WTC11 (cell line): ENCODE results near the gene AKAP13. TPM values are rescaled to one million over a fixed set of nuclear protein-coding genes. Genes with fewer than 3 reads are reported as not detected.

ENCODE experiments used
- ATAC-seq: fragments of 200-7000 bp; cut with Tn5 transposase; 2 replicates; pipeline ENCODE4 v1.10.0; 2021; ENCODE audit warnings: mild to moderate bottlenecking, moderate library complexity
- CTCF ChIA-PET: fragments of 300-600 bp; sonication (Branson Sonifier 250); formaldehyde crosslinking; loops from one replicate; lab custom pipeline; 2021; ENCODE audit warnings: antibody characterized with exemption; lab: Charles Lee
- POLR2A ChIA-PET: fragments of 350-600 bp; sonication (Branson Sonifier 250); formaldehyde crosslinking; loops from one replicate; lab custom pipeline; 2021; ENCODE audit warnings: antibody characterized with exemption; lab: Charles Lee
- DNase-seq: peaks from one replicate; pipeline ENCODE4 v3.0.0; 2021; ENCODE audit warnings: low spot score
- H3K27ac Mint-ChIP-seq: 2 replicates; pipeline ENCODE4 v1.8.0; 2021; ENCODE audit warnings: mixed read lengths
- H3K27me3 Mint-ChIP-seq: 2 replicates; pipeline ENCODE4 v1.8.0; 2021; ENCODE audit warnings: low read depth, mild to moderate bottlenecking, moderate library complexity, mixed read lengths
- H3K36me3 Mint-ChIP-seq: 2 replicates; pipeline ENCODE4 v1.8.0; 2021; ENCODE audit warnings: mixed read lengths
- H3K4me1 Mint-ChIP-seq: 2 replicates; pipeline ENCODE4 v1.8.0; 2022; ENCODE audit warnings: mixed read lengths
- H3K4me3 Mint-ChIP-seq: 2 replicates; pipeline ENCODE4 v1.8.0; 2021; ENCODE audit warnings: mild to moderate bottlenecking, moderate library complexity, mixed read lengths
- H3K9me3 Mint-ChIP-seq: 2 replicates; pipeline ENCODE4 v1.8.0; 2021; ENCODE audit warnings: mixed read lengths
- CREM ChIP-seq: sonication (generic); formaldehyde crosslinking; IDR thresholded peaks from 2 replicates; pipeline ENCODE4 v1.8.1; 2022; ENCODE audit warnings: mild to moderate bottlenecking, missing genetic modification reagents, moderate library complexity
- HMGA2 ChIP-seq: fragments of 250-450 bp; sonication (Bioruptor Pico); IDR thresholded peaks from 2 replicates; pipeline ENCODE4 v1.4.0; 2021; ENCODE audit warnings: mild to moderate bottlenecking, moderate library complexity
- JAZF1 ChIP-seq: fragments of 250-450 bp; sonication (Bioruptor Pico); IDR thresholded peaks from 2 replicates; pipeline ENCODE4 v1.9.0; 2021; ENCODE audit warnings: moderate library complexity, mild to moderate bottlenecking, inconsistent platforms
- NR1H2 ChIP-seq: sonication (generic); formaldehyde crosslinking; IDR thresholded peaks from 2 replicates; pipeline ENCODE4 v1.9.0; 2021; ENCODE audit warnings: mild to moderate bottlenecking, moderate library complexity, missing genetic modification reagents
- PRRX2 ChIP-seq: fragments of 250-450 bp; sonication (Bioruptor Pico); IDR thresholded peaks from 2 replicates; pipeline ENCODE4 v1.8.0; 2021; ENCODE audit warnings: mild to moderate bottlenecking
- TEAD1 ChIP-seq: sonication (generic); formaldehyde crosslinking; IDR thresholded peaks from 2 replicates; pipeline ENCODE4 v1.8.0; 2022; ENCODE audit warnings: mild to moderate bottlenecking, missing genetic modification reagents
- ZNF219 ChIP-seq: sonication (generic); formaldehyde crosslinking; IDR thresholded peaks from 2 replicates; pipeline ENCODE4 v1.8.0; 2023; ENCODE audit warnings: missing genetic modification reagents, mild to moderate bottlenecking, borderline replicate concordance
- total RNA-seq: library from RNA; stranded (reverse); gene quantifications from 3 replicates; pipeline ENCODE4 v1.2.3, GENCODE V29; 2021
- TF ChIP-seq, protein P1 (sequence below): sonication (generic); formaldehyde crosslinking; IDR thresholded peaks from 2 replicates; pipeline ENCODE4 v1.8.0; 2022; ENCODE audit warnings: mild to moderate bottlenecking, missing genetic modification reagents
- TF ChIP-seq, protein P2 (sequence below): sonication (generic); formaldehyde crosslinking; IDR thresholded peaks from 2 replicates; pipeline ENCODE4 v1.8.1; 2023; ENCODE audit warnings: mild to moderate bottlenecking, moderate library complexity, missing genetic modification reagents
- TF ChIP-seq, protein P3 (sequence below): sonication (generic); formaldehyde crosslinking; IDR thresholded peaks from 2 replicates; pipeline ENCODE4 v1.8.0; 2022; ENCODE audit warnings: missing genetic modification reagents
- TF ChIP-seq, protein P4 (sequence below): sonication (generic); formaldehyde crosslinking; IDR thresholded peaks from 2 replicates; pipeline ENCODE4 v1.8.1; 2022; ENCODE audit warnings: low read depth, missing genetic modification reagents, borderline replicate concordance
- TF ChIP-seq, protein P5 (sequence below): sonication (generic); formaldehyde crosslinking; IDR thresholded peaks from 2 replicates; pipeline ENCODE4 v1.8.0; 2022; ENCODE audit warnings: mild to moderate bottlenecking, missing genetic modification reagents
- TF ChIP-seq, protein P6 (sequence below): sonication (generic); formaldehyde crosslinking; conservative IDR thresholded peaks from 2 replicates; pipeline ENCODE4 v1.8.1; 2022; ENCODE audit warnings: mild to moderate bottlenecking, missing genetic modification reagents
- TF ChIP-seq, protein P7 (sequence below): sonication (generic); formaldehyde crosslinking; IDR thresholded peaks from 2 replicates; pipeline ENCODE4 v1.8.0; 2022; ENCODE audit warnings: mild to moderate bottlenecking, missing genetic modification reagents
- TF ChIP-seq, protein P8 (sequence below): fragments of 250-450 bp; sonication (Bioruptor Pico); IDR thresholded peaks from 2 replicates; pipeline ENCODE4 v1.9.0; 2021; ENCODE audit warnings: mild to moderate bottlenecking, borderline replicate concordance
- TF ChIP-seq, protein P9 (sequence below): sonication (generic); formaldehyde crosslinking; IDR thresholded peaks from 2 replicates; pipeline ENCODE4 v1.8.1; 2022; ENCODE audit warnings: mild to moderate bottlenecking, missing genetic modification reagents, moderate library complexity, borderline replicate concordance

The AKAP13 gene
- total RNA-seq, 1 experiment from 2014 or later: 50.3 TPM

DNA sequence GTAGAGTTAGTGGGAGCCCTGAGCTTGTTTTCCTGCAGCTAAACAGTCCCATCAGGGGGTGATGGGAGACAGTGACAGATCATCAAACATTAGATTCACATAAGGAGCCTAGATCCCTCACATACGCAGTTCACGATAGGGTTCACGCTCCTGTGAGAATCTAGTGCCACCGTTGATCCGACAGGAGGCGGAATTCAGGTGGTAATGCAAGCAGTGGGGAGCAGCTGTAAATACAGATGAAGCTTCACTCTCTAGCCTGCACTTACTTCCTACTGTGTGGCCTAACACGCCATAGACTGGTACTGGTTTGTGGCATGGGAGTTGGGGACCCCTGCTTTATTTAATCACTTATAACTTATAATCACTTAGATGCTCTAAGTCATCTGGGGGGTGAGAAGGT, 179.1 kb downstream of the AKAP13 start (continued):
- TF ChIP-seq, protein P1, sequence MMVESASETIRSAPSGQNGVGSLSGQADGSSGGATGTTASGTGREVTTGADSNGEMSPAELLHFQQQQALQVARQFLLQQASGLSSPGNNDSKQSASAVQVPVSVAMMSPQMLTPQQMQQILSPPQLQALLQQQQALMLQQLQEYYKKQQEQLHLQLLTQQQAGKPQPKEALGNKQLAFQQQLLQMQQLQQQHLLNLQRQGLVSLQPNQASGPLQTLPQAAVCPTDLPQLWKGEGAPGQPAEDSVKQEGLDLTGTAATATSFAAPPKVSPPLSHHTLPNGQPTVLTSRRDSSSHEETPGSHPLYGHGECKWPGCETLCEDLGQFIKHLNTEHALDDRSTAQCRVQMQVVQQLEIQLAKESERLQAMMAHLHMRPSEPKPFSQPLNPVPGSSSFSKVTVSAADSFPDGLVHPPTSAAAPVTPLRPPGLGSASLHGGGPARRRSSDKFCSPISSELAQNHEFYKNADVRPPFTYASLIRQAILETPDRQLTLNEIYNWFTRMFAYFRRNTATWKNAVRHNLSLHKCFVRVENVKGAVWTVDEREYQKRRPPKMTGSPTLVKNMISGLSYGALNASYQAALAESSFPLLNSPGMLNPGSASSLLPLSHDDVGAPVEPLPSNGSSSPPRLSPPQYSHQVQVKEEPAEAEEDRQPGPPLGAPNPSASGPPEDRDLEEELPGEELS (CRISPR knock-in tag): no peak
- TF ChIP-seq, protein P2, sequence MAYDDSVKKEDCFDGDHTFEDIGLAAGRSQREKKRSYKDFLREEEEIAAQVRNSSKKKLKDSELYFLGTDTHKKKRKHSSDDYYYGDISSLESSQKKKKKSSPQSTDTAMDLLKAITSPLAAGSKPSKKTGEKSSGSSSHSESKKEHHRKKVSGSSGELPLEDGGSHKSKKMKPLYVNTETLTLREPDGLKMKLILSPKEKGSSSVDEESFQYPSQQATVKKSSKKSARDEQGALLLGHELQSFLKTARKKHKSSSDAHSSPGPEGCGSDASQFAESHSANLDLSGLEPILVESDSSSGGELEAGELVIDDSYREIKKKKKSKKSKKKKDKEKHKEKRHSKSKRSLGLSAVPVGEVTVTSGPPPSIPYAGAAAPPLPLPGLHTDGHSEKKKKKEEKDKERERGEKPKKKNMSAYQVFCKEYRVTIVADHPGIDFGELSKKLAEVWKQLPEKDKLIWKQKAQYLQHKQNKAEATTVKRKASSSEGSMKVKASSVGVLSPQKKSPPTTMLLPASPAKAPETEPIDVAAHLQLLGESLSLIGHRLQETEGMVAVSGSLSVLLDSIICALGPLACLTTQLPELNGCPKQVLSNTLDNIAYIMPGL (CRISPR knock-in tag): no peak
- TF ChIP-seq, protein P3, sequence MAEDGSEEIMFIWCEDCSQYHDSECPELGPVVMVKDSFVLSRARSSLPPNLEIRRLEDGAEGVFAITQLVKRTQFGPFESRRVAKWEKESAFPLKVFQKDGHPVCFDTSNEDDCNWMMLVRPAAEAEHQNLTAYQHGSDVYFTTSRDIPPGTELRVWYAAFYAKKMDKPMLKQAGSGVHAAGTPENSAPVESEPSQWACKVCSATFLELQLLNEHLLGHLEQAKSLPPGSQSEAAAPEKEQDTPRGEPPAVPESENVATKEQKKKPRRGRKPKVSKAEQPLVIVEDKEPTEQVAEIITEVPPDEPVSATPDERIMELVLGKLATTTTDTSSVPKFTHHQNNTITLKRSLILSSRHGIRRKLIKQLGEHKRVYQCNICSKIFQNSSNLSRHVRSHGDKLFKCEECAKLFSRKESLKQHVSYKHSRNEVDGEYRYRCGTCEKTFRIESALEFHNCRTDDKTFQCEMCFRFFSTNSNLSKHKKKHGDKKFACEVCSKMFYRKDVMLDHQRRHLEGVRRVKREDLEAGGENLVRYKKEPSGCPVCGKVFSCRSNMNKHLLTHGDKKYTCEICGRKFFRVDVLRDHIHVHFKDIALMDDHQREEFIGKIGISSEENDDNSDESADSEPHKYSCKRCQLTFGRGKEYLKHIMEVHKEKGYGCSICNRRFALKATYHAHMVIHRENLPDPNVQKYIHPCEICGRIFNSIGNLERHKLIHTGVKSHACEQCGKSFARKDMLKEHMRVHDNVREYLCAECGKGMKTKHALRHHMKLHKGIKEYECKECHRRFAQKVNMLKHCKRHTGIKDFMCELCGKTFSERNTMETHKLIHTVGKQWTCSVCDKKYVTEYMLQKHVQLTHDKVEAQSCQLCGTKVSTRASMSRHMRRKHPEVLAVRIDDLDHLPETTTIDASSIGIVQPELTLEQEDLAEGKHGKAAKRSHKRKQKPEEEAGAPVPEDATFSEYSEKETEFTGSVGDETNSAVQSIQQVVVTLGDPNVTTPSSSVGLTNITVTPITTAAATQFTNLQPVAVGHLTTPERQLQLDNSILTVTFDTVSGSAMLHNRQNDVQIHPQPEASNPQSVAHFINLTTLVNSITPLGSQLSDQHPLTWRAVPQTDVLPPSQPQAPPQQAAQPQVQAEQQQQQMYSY (CRISPR knock-in tag): no peak
- TF ChIP-seq, protein P4, sequence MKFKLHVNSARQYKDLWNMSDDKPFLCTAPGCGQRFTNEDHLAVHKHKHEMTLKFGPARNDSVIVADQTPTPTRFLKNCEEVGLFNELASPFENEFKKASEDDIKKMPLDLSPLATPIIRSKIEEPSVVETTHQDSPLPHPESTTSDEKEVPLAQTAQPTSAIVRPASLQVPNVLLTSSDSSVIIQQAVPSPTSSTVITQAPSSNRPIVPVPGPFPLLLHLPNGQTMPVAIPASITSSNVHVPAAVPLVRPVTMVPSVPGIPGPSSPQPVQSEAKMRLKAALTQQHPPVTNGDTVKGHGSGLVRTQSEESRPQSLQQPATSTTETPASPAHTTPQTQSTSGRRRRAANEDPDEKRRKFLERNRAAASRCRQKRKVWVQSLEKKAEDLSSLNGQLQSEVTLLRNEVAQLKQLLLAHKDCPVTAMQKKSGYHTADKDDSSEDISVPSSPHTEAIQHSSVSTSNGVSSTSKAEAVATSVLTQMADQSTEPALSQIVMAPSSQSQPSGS: no peak
- TF ChIP-seq, protein P5, sequence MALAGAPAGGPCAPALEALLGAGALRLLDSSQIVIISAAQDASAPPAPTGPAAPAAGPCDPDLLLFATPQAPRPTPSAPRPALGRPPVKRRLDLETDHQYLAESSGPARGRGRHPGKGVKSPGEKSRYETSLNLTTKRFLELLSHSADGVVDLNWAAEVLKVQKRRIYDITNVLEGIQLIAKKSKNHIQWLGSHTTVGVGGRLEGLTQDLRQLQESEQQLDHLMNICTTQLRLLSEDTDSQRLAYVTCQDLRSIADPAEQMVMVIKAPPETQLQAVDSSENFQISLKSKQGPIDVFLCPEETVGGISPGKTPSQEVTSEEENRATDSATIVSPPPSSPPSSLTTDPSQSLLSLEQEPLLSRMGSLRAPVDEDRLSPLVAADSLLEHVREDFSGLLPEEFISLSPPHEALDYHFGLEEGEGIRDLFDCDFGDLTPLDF (CRISPR knock-in tag): no peak
- TF ChIP-seq, all 79 proteins: peak for 0

DNA sequence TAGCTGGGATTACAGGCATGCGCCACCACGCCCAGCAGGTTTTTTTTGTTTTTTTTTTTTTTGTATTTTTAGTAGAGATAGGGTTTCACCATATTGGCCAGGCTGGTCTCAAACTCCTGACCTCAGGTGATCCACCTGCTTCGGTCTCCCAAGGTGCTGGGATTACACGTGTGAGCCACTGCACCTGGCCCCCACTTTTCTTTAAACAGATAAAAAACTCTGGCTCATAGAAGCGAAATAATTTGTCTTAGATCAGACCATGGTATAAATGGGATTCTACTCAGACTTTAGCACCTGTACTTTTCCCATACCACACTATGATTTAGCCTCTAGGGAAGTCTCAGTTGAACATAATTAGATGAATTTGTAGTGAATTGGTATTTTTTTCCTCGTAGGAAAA, 182.4 kb downstream of the AKAP13 start:
- DNase-seq (no peak), ATAC-seq (no peak)
- H3K4me1 Mint-ChIP-seq: peaks cover 47% of the 10 kb centered on the region
- H3K4me3 Mint-ChIP-seq: no peak overlapping the region
- ChIA-PET POLR2A (no interaction called here), CTCF (no interaction called here)
- no peaks in the 10 kb centered on the region for H3K9me3 Mint-ChIP-seq
- H3K27me3 Mint-ChIP-seq: no peaks in the 10 kb centered on the region
- no peak overlapping the region for H3K27ac Mint-ChIP-seq
- no peaks in the 10 kb centered on the region for H3K36me3 Mint-ChIP-seq
- TF ChIP-seq PRRX2 (no peak), CREM (CRISPR knock-in tag) (no peak), ZNF219 (CRISPR knock-in tag) (no peak), HMGA2 (CRISPR knock-in tag) (no peak), NR1H2 (CRISPR knock-in tag) (no peak), TEAD1 (CRISPR knock-in tag) (no peak), JAZF1 (no peak)
- TF ChIP-seq, protein P6, sequence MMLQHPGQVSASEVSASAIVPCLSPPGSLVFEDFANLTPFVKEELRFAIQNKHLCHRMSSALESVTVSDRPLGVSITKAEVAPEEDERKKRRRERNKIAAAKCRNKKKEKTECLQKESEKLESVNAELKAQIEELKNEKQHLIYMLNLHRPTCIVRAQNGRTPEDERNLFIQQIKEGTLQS (CRISPR knock-in tag): no peak
- TF ChIP-seq, protein P7, sequence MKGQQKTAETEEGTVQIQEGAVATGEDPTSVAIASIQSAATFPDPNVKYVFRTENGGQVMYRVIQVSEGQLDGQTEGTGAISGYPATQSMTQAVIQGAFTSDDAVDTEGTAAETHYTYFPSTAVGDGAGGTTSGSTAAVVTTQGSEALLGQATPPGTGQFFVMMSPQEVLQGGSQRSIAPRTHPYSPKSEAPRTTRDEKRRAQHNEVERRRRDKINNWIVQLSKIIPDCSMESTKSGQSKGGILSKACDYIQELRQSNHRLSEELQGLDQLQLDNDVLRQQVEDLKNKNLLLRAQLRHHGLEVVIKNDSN (CRISPR knock-in tag): no peak
- TF ChIP-seq, protein P8, sequence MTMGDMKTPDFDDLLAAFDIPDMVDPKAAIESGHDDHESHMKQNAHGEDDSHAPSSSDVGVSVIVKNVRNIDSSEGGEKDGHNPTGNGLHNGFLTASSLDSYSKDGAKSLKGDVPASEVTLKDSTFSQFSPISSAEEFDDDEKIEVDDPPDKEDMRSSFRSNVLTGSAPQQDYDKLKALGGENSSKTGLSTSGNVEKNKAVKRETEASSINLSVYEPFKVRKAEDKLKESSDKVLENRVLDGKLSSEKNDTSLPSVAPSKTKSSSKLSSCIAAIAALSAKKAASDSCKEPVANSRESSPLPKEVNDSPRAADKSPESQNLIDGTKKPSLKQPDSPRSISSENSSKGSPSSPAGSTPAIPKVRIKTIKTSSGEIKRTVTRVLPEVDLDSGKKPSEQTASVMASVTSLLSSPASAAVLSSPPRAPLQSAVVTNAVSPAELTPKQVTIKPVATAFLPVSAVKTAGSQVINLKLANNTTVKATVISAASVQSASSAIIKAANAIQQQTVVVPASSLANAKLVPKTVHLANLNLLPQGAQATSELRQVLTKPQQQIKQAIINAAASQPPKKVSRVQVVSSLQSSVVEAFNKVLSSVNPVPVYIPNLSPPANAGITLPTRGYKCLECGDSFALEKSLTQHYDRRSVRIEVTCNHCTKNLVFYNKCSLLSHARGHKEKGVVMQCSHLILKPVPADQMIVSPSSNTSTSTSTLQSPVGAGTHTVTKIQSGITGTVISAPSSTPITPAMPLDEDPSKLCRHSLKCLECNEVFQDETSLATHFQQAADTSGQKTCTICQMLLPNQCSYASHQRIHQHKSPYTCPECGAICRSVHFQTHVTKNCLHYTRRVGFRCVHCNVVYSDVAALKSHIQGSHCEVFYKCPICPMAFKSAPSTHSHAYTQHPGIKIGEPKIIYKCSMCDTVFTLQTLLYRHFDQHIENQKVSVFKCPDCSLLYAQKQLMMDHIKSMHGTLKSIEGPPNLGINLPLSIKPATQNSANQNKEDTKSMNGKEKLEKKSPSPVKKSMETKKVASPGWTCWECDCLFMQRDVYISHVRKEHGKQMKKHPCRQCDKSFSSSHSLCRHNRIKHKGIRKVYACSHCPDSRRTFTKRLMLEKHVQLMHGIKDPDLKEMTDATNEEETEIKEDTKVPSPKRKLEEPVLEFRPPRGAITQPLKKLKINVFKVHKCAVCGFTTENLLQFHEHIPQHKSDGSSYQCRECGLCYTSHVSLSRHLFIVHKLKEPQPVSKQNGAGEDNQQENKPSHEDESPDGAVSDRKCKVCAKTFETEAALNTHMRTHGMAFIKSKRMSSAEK (CRISPR knock-in tag): no peak
- TF ChIP-seq, protein P9, sequence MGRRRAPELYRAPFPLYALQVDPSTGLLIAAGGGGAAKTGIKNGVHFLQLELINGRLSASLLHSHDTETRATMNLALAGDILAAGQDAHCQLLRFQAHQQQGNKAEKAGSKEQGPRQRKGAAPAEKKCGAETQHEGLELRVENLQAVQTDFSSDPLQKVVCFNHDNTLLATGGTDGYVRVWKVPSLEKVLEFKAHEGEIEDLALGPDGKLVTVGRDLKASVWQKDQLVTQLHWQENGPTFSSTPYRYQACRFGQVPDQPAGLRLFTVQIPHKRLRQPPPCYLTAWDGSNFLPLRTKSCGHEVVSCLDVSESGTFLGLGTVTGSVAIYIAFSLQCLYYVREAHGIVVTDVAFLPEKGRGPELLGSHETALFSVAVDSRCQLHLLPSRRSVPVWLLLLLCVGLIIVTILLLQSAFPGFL (CRISPR knock-in tag): no peak
